Measurements from ENCODE around the gene IFT57.

The IFT57 gene

DNA sequence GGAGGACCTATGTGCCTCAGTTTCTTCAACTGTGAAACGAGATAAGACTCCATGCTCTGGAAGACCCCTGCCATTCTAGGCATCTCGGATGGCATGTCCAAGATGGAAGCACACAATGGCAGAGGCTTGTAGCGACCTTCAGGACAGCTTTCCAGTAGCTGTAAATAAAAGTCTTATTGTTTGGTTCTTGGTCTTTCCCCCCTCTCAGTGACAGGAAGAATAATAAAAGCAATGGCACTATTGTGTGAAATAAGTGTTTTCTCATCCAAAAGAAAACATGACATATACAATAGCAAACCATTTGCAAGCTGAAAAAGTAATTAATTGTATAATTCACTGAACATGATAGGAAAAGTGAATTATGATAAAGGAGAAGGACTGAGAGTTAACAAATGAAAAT is 98.9 kb downstream of the IFT57 start:
- DNase-seq, result no peak

DNA sequence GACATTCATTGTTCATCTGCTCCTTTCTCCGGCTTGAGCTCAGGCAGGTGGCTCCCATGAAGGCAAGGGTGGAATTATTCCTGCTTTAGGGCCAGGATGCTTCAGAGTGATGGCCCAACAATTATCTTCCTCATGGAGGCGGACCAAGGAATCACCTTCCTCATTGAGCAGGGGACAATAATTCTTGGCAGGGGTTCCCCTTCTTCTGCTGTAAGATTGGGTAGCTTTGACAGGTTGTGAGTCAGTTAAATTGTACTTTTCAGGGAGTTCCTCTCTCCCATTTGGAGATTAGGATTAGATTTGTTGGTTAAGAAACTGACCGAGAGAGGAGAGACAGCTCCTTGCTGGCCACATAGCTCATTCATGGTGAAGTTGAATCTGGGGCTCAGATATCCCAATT is 99.9 kb downstream of the IFT57 start:
- DNase-seq, result no peak

DNA sequence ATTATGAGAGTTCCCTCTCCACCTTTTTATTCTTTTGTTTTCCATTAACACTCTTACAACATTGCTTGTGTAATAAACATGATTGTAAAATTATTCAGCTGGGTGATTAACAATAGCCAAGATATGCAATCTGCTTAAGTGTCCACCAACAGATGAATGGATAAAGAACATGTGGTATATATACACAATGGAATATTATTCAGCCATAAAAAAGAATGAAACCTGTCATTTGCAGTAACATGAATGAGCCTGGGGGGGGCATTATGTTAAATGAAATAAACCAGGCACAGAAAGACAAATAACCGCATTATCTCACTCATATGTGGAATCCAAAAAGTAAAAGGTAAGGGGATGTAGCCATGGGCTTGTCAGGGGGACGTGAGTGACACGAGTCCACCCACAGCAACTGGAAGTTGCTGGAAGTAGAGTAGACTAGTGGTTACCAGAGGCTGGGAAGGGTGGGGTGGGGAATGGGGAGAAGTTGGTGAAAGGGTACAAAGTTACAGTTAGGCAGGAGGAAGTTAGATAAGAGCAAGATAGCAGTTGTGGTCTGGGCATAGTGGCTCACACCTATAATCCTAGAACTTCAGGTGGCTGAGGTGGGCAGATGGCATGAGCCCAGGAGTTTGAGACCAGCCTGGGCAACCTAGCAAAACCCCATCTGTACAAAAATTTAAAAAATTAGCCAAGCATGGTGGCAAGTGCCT is 102.7 kb downstream of the IFT57 start:
- no peak for DNase-seq

DNA sequence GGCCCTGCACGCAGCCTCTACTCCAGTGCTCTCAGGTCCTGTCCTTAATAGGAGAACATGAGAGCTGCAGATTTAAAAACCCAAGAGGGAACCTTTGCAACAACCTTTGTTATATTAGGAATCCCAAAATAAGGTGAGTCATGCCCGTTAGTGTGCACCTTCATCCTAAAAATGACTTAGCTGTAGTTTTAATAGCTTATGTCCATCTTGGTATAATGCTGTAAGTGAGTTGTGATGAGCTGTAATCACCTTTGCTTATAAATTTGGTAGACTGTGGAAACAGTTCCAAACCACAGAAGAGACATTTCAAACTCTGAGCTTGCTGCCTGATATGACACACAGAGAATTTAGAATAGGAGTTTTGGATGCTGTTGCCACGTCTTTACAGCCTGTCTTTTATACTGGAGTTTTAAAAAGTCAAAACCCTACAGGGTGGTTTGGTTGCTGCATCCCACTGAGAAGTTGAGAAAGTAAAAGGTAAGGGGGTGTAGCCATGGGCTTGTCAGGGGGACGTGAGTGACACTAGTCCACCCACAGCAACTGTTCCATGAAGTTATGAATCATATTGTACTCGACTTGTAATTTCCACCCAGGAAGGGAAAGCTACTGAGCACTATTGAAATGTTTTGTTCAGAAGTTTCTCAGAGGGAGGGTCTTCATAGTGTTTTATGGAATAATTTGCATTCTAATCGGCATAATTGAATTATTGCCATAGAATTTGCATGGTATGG is 104.0 kb downstream of the IFT57 start:
- no peak for DNase-seq

DNA sequence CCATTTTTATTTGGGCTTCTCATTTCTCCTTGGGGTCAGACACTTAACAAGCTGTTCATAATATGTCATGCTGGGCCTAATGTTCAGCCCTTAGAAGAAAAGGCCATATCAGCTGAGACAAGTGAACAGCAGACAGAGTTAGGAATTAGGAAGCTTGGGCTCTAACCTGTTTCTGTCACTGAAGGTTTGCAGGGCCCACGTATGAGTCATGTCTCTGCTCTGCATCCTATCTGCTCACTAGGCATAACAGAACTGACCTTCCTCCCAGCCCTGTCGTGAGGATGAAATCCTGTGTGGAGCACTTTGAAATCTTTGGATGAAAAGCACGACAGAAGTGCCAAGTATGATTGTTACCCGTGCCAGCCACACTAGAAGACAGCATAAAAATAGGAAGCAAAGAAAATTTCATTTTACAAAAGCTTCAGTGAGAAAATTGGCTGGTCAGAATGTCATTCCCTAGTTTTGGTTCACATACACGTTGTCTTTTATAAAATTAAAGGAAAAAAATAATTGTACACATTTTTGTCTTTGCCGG is 104.9 kb downstream of the IFT57 start:
- DNase-seq, result no peak

DNA sequence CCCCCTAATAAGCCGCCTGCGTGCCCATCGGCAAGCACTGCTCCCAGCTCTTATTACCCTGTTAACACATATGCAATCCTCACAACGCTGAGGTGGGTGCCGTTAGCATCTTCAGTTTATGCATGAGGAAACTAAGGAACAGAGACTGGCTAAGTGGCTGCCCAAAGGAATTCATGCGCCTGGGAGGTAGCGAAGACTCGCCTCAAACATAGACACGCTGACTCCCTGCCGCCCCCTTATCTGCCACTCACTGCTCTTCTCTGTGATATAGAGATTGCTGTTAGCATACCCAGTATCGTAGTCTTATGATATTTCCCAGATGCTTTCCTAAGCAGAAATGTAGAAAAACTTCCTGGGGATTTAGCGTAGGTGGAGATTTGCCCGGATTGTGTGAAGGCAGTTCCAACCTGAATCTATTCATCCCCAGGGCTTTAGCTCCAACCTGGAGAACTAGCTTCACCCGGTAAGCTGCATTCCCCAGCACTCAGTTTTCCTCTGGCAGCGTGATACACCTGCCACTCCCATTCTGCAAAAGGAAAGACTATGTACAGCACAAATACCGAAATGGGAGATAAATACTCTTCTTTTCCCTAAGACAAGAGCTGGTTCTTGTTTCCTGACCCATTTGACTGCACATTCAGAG is 107.7 kb downstream of the IFT57 start:
- no peak for DNase-seq

DNA sequence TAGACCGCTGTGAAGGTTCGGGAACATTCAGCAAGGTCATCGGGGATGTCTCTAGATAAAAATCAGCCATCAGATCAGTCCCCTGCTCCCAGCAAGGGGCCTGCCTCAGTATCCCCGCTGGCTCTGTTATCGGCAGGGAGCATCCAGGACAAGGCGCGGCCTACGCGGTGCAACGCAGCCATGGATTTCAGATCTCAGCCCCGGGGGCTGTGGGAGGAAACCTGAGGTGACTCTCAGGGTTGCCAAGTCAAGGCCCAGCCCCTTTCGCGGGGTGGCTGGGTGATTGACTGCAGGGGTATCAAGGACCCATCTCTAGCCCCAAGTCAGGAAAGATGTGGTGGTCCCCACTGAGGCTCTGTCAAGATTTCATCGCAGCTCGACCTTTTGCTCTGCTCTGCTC is 108.2 kb downstream of the IFT57 start:
- no peak for DNase-seq

DNA sequence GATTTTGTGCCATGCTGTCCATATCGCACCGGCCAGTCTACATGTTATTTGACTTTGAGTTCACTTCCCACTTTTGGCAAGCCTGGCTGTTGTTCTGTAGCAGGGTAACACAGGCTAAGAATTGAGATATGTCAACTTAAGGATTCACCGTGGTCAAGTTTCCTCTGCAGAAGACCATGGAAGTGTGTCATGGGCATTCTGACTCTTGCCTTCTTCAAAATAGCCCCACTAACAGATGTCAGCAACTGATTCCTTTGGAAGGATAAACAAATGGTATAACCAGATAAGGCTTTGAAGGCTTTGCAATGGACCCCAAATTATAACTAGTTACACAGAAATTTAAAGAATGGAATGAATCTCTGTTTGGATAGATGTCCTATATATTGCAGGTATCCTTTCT is 111.3 kb downstream of the IFT57 start:
- DNase-seq, result no peak

All from activated CD4-positive, alpha-beta T cell treated with anti-CD3 and anti-CD28 coated beads, Interleukin-2, amount 50 U/mL, for 48 hours (primary cell).